ENCODE measurements around the gene PDE4D. TPM values are rescaled to one million over a fixed set of nuclear protein-coding genes. Genes with fewer than 3 reads are reported as not detected.

The PDE4D gene
- total RNA-seq, 1 donor from 2014 or later = 13.2 TPM

GRCh38 chr5:58944221-58944620, 949.3 kb downstream of the PDE4D start:
- peaks cover 5% of the 10 kb centered on the region for H3K9me3 Mint-ChIP-seq (ENCODE audit: unreplicated experiment)
- H3K27me3 Mint-ChIP-seq (ENCODE audit: unreplicated experiment) = no peaks in the 10 kb centered on the region
- H3K4me1 Mint-ChIP-seq (ENCODE audit: low read depth, unreplicated experiment) = peaks cover 6% of the 10 kb centered on the region
- no peak for TF ChIP-seq CTCF (IDR thresholded peaks at IDR 0.05; ENCODE audit: partially characterized antibody, unreplicated experiment)
- no peak for DNase-seq
- H3K27ac Mint-ChIP-seq (ENCODE audit: unreplicated experiment) = no peak overlapping the region
- no peaks in the 10 kb centered on the region for H3K36me3 Mint-ChIP-seq (ENCODE audit: unreplicated experiment)
- no peak overlapping the region for H3K4me3 Mint-ChIP-seq (ENCODE audit: unreplicated experiment)

GRCh38 chr5:58940446-58940845, 953.1 kb downstream of the PDE4D start:
- peaks cover 5% of the 10 kb centered on the region for H3K9me3 Mint-ChIP-seq (ENCODE audit: unreplicated experiment)

DNA sequence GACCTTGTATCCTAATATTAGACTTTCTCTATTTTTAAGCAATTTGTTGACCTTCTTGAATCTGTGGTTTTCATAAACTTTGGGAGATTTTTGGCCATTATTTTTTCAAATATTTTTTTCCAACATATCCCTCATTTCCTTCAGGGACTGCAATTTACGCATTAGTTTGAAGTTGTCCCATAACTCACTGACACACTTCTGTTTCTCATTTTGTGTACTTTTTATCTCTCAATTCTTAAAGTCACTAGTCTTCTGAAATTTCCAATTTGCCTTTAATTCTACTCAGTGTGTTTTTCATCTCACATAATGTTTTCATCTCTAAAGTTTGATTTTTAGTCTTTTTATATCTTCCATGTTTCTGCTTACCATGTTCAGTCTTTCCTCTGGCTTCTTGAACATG, 953.9 kb downstream of the PDE4D start:
- Mint-ChIP-seq H3K27me3 (ENCODE audit: unreplicated experiment) (no peaks in the 10 kb centered on the region), H3K4me1 (ENCODE audit: low read depth, unreplicated experiment) (peaks cover 6% of the 10 kb centered on the region), H3K9me3 (ENCODE audit: unreplicated experiment) (peaks cover 5% of the 10 kb centered on the region), H3K27ac (ENCODE audit: unreplicated experiment) (no peak overlapping the region), H3K36me3 (ENCODE audit: unreplicated experiment) (no peaks in the 10 kb centered on the region), H3K4me3 (ENCODE audit: unreplicated experiment) (no peak overlapping the region)
- no peak for TF ChIP-seq CTCF (IDR thresholded peaks at IDR 0.05; ENCODE audit: partially characterized antibody, unreplicated experiment)
- DNase-seq = no peak

More at GRCh38 chr5:58940446-58940845, 953.1 kb downstream of the PDE4D start:
- no peak for TF ChIP-seq CTCF (IDR thresholded peaks at IDR 0.05; ENCODE audit: partially characterized antibody, unreplicated experiment)
- no peaks in the 10 kb centered on the region for H3K27me3 Mint-ChIP-seq (ENCODE audit: unreplicated experiment)
- H3K27ac Mint-ChIP-seq (ENCODE audit: unreplicated experiment) = no peak overlapping the region
- no peak for DNase-seq
- H3K4me3 Mint-ChIP-seq (ENCODE audit: unreplicated experiment) = no peak overlapping the region
- peaks cover 6% of the 10 kb centered on the region for H3K4me1 Mint-ChIP-seq (ENCODE audit: low read depth, unreplicated experiment)
- no peaks in the 10 kb centered on the region for H3K36me3 Mint-ChIP-seq (ENCODE audit: unreplicated experiment)

DNA sequence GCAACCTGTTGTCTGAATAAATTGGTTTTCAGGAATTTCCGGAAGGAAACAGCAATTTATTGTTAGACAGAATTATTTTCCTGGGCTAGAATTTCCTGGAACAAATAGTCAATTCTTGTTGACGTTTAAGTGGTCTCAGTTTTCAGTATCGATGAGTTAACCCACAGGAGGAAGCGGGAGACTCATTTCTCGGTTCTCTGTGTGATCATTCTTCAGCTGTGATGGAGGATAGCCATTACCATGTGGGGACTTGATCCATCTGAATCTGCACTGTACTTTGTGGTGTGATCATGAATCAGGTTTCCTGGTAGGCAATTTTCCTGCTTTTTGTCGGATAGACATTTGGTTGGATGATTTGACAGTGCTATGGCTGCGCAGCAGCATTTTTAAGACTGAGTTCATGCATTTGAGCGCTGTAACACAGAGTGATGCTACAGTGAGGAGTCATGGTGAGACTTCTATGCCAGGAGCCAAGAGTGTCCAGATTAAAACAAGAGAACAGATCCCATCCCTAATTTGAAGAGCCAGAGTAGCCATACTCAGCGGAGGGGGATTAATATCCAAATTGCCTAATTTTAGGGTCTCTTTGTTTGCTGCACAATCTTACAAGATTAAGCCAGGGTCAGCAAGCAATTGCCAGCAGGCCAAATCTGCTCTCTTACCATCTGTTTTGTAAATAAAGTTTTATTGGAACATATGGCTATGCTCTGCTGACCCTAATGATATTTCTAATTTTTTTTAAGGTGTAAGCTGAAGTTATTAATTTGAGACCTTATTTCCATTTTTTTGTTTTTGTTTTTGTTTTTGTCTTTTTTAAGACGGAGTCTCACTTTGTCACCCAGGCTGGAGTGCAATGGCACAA, 954.7 kb downstream of the PDE4D start:
- no peak overlapping the region for H3K27ac Mint-ChIP-seq (ENCODE audit: unreplicated experiment)
- no peak for DNase-seq
- H3K36me3 Mint-ChIP-seq (ENCODE audit: unreplicated experiment) = no peaks in the 10 kb centered on the region
- peaks cover 5% of the 10 kb centered on the region for H3K9me3 Mint-ChIP-seq (ENCODE audit: unreplicated experiment)
- no peaks in the 10 kb centered on the region for H3K27me3 Mint-ChIP-seq (ENCODE audit: unreplicated experiment)
- TF ChIP-seq CTCF (IDR thresholded peaks at IDR 0.05; ENCODE audit: partially characterized antibody, unreplicated experiment) = no peak
- H3K4me3 Mint-ChIP-seq (ENCODE audit: unreplicated experiment) = no peak overlapping the region
- H3K4me1 Mint-ChIP-seq (ENCODE audit: low read depth, unreplicated experiment) = peaks cover 6% of the 10 kb centered on the region

GRCh38 chr5:58937031-58937681, 956.4 kb downstream of the PDE4D start:
- Mint-ChIP-seq H3K36me3 (ENCODE audit: unreplicated experiment) (no peaks in the 10 kb centered on the region), H3K4me1 (ENCODE audit: low read depth, unreplicated experiment) (peaks cover 6% of the 10 kb centered on the region), H3K27me3 (ENCODE audit: unreplicated experiment) (no peaks in the 10 kb centered on the region), H3K4me3 (ENCODE audit: unreplicated experiment) (no peak overlapping the region), H3K27ac (ENCODE audit: unreplicated experiment) (no peak overlapping the region), H3K9me3 (ENCODE audit: unreplicated experiment) (peaks cover 4% of the 10 kb centered on the region)
- no peak for DNase-seq
- no peak for TF ChIP-seq CTCF (IDR thresholded peaks at IDR 0.05; ENCODE audit: partially characterized antibody, unreplicated experiment)
